Tibial nerve (tissue), 4 donors: ENCODE data around the gene MXRA5. TPM values are rescaled to one million over a fixed set of nuclear protein-coding genes. Genes with fewer than 3 reads are reported as not detected.

Experiments used
- DNase-seq, 2 donors: peaks; one replicate each; pipeline ENCODE4 v3.0.0-alpha.2; 2019; ENCODE audit warnings: low spot score in 2 of 2
- H3K27ac ChIP-seq, 4 donors: fragments of 200-600 bp; sonication (generic) in 3 of 4; one replicate each; pipeline ENCODE4 v1.5.1; 2017 to 2019; ENCODE audit warnings: mild to moderate bottlenecking in 1 of 4
- H3K27me3 ChIP-seq, 2 donors: fragments of 200-600 bp; sonication (generic) in 1 of 2; one replicate each; pipeline versions ENCODE4 v1.5.1 to v1.6.0; 2017 to 2019
- H3K36me3 ChIP-seq, 3 donors: fragments of 200-600 bp; sonication (generic); one replicate each; pipeline ENCODE4 v1.5.1; 2018 to 2019
- H3K4me1 ChIP-seq, 4 donors: fragments of 200-600 bp; sonication (generic) in 3 of 4; one replicate each; pipeline ENCODE4 v1.5.1; 2017 to 2019
- H3K4me3 ChIP-seq, 4 donors: fragments of 200-600 bp; sonication (generic) in 3 of 4; one replicate each; pipeline ENCODE4 v1.5.1; 2017 to 2019; ENCODE audit warnings: mild to moderate bottlenecking in 1 of 4, moderate library complexity in 1 of 4
- H3K9me3 ChIP-seq, 4 donors: fragments of 200-600 bp; sonication (generic) in 3 of 4; one replicate each; pipeline ENCODE4 v1.5.1; 2017 to 2019
- CTCF ChIP-seq, 5 experiments: fragments of 200-600 bp in 3 of 5; fragments of 450-650 bp in 2 of 5; sonication (generic) in 3 of 5; IDR thresholded peaks; one replicate each; pipeline ENCODE4 v1.5.1; 2016 to 2019; ENCODE audit warnings: antibody characterized with exemption in 5 of 5, mild to moderate bottlenecking in 3 of 5, moderate library complexity in 2 of 5
- EP300 ChIP-seq, 2 donors: sonication (generic); formaldehyde crosslinking; IDR thresholded peaks; one replicate each; pipeline ENCODE4 v1.6.1; 2017; ENCODE audit warnings: antibody characterized with exemption in 2 of 2, mild to moderate bottlenecking in 1 of 2
- POLR2A ChIP-seq, 2 donors: fragments of 450-650 bp; IDR thresholded peaks; one replicate each; pipeline ENCODE4 v1.6.1; 2017; ENCODE audit warnings: antibody characterized with exemption in 2 of 2, mild to moderate bottlenecking in 2 of 2, moderate library complexity in 2 of 2
- WGBS, 2 donors: methylation state at CpG; one replicate each; pipeline ENCODE4 v1.1.5; 2018; 5-methylcytosine and 5-hydroxymethylcytosine counted together
- total RNA-seq, 4 donors: library from RNA; depleted of rRNA; stranded (reverse); fragments of >200 nt; gene quantifications; one replicate each; pipeline ENCODE4 v1.1.0, GENCODE V29; 2016

The MXRA5 gene
- 1 to 10 TPM in 1 of 4 donors, under 1 TPM in 3; 0.22 to 1.8 (median 0.72) TPM for total RNA-seq

- no peaks in the 10 kb centered on the region for H3K9me3 ChIP-seq
- DNase-seq = no peak
- no peaks in the 10 kb centered on the region for H3K36me3 ChIP-seq
- peak within 1 kb of the TSS in 1 of 4 donors; percentile 70 for H3K27ac ChIP-seq
- peaks cover 0 to 22% (median 0%) of the 10 kb centered on the region in 4 donors for H3K4me1 ChIP-seq
- TF ChIP-seq CTCF (IDR thresholded peaks at IDR 0.05) = no peak
- no peak for TF ChIP-seq EP300 (IDR thresholded peaks at IDR 0.05)
- TF ChIP-seq POLR2A (IDR thresholded peaks at IDR 0.05) = no peak
- 0 to 7% methylated on average over 5 to 51 of the region's 70 CpGs for WGBS, 2 donors
- peaks cover 0 to 22% of the 10 kb centered on the region in 2 donors for H3K27me3 ChIP-seq
- peak within 1 kb of the TSS; percentile 23 to 51 (median 26) for H3K4me3 ChIP-seq
Measured at GRCh38 chrX:3346501-3347259, at the start of gene MXRA5. MXRA5 (minus strand) TSS chrX:3346652; CDS start chrX:3343833, 2,819 bp downstream.

GRCh38 chrX:3393581-3394111, 47.2 kb upstream of the MXRA5 start:
- 11 to 46% methylated on average over 5 to 7 of the region's 7 CpGs for WGBS, 2 donors
- Histone ChIP-seq H3K27me3 (no peaks in the 10 kb centered on the region), H3K27ac (no peak overlapping the region), H3K4me3 (no peak overlapping the region), H3K9me3 (no peaks in the 10 kb centered on the region), H3K4me1 (no peaks in the 10 kb centered on the region), H3K36me3 (no peaks in the 10 kb centered on the region)
- no peak for DNase-seq
- TF ChIP-seq CTCF (IDR thresholded peaks at IDR 0.05) (no peak), EP300 (IDR thresholded peaks at IDR 0.05) (no peak), POLR2A (IDR thresholded peaks at IDR 0.05) (no peak)

GRCh38 chrX:3393178-3393577, 46.7 kb upstream of the MXRA5 start:
- no peaks in the 10 kb centered on the region for H3K36me3 ChIP-seq
- no peaks in the 10 kb centered on the region for H3K9me3 ChIP-seq
- H3K27ac ChIP-seq = no peak overlapping the region
- no peaks in the 10 kb centered on the region for H3K4me1 ChIP-seq
- no peaks in the 10 kb centered on the region for H3K27me3 ChIP-seq
- H3K4me3 ChIP-seq = no peak overlapping the region
- 47 to 48% methylated on average over 1 of the region's 1 CpG for WGBS, 2 donors
- TF ChIP-seq CTCF (IDR thresholded peaks at IDR 0.05) (no peak), POLR2A (IDR thresholded peaks at IDR 0.05) (no peak)
- DNase-seq = no peak

GRCh38 chrX:3388457-3388856, 42.0 kb upstream of the MXRA5 start:
- no peak for DNase-seq
- H3K27ac ChIP-seq = no peak overlapping the region
- H3K4me3 ChIP-seq = no peak overlapping the region
- H3K36me3 ChIP-seq = no peaks in the 10 kb centered on the region
- TF ChIP-seq EP300 (IDR thresholded peaks at IDR 0.05) = no peak
- TF ChIP-seq CTCF (IDR thresholded peaks at IDR 0.05) = no peak
- TF ChIP-seq POLR2A (IDR thresholded peaks at IDR 0.05) = no peak
- no peaks in the 10 kb centered on the region for H3K4me1 ChIP-seq
- H3K27me3 ChIP-seq = no peaks in the 10 kb centered on the region
- 52% methylated on average over 2 of the region's 2 CpGs for WGBS, 2 donors
- H3K9me3 ChIP-seq = no peaks in the 10 kb centered on the region

GRCh38 chrX:3384327-3384726, 37.9 kb upstream of the MXRA5 start:
- Histone ChIP-seq H3K27ac (no peak overlapping the region), H3K9me3 (no peaks in the 10 kb centered on the region), H3K36me3 (no peaks in the 10 kb centered on the region), H3K4me3 (no peak overlapping the region), H3K4me1 (no peaks in the 10 kb centered on the region), H3K27me3 (no peaks in the 10 kb centered on the region)
- no peak for DNase-seq
- no peak for TF ChIP-seq CTCF (IDR thresholded peaks at IDR 0.05)
- no peak for TF ChIP-seq EP300 (IDR thresholded peaks at IDR 0.05)
- TF ChIP-seq POLR2A (IDR thresholded peaks at IDR 0.05) = no peak
- 53 to 68% methylated on average over 3 of the region's 3 CpGs for WGBS, 2 donors
